Fibroblast of skin of right quadriceps (primary cell): Measurements from ENCODE around the gene GNA14.

Experiments
- DNase-seq: peaks from one replicate; pipeline ENCODE4 v3.0.0-alpha.2; 2013

Gene GNA14

DNA sequence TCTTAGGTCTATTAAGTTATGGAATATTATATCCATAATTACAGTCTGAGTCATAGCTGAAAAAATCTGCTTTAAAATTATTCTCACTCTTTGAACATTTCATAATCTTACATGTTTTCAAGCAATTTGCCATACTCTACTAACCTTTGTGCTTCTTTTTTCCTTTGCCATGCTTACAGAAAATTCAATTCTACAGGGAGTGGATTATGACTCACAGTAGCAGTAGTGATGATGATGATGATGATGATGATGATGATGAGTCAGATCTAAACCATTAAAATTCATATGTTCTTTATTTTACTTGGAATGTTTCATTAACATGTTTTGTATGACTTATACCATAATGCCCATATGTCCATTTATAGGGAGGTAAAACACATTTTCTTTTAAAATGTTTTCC, 263.7 kb downstream of the GNA14 start:
- DNase-seq, result peak; percentile 82

DNA sequence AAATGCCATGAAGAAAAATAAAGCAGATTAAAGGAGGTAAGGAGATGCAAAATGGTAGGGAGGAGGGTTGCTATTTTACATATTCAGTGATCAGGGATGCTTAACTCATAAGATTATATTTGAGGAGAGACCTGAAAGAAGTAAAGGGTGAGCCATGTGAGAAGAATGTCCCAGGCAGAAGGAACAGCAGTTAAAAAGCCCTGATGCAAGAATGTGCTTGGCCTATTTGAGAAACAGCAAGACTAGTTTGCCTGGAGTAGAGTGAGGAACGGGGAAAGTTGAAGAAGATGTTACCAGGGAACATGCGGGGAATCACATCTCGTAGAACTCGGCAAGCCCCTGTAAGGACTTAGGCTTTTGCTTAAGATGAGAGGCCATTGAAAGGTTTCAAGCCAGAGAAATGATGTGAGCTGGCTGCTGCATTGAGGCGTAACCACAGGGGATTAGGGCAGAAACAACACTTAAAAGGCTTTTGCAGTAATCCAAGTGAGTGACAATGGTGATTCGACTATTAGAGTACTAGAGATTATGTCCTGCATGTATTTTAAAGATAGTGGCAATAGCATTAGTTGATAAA, 272.1 kb downstream of the GNA14 start:
- peak; percentile 14 for DNase-seq

DNA sequence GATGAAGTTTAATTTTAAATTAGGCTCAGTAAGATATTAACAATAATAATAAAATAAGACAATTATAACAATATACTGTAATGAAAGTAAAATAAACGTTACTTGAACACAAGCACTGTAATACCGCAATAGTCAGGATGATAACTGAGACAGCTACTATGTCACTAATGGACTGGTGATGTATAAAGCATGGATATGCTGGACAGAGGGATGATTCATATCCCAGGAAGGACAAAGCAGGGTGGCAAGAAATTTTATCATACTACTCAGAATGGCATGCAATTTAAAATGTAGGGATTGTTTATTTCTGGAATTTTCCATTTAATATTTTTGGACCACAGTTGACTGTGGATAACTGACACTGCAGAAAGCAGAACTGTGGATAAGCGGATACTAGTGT, 273.9 kb downstream of the GNA14 start:
- DNase-seq, result no peak
